ENCODE data around the gene CABP2.
"Not testable (repeated sequence)": the region's sequence is repeated elsewhere in the genome, so short reads cannot be mapped to it uniquely, and the experiment has no call there.

Gene CABP2

GRCh38 chr11:67495234-67496005 is 27.8 kb downstream of the CABP2 start:
- in situ Hi-C loops (cut with MboI; ENCODE audit: low sequenced_read_pairs) = no loop called here

- in situ Hi-C loops (cut with MboI; ENCODE audit: low sequenced_read_pairs) = no loop called here
These were observed 28.6 kb downstream of the CABP2 start for GRCh38 chr11:67494371-67495233.

- in situ Hi-C loops (cut with MboI; ENCODE audit: low sequenced_read_pairs) = no loop called here
These were observed 29.5 kb downstream of the CABP2 start for GRCh38 chr11:67493548-67494370.

- in situ Hi-C loops (cut with MboI; ENCODE audit: low sequenced_read_pairs) = no loop called here
These were observed 30.3 kb downstream of the CABP2 start for GRCh38 chr11:67492801-67493547.

GRCh38 chr11:67492069-67492727 is 31.0 kb downstream of the CABP2 start:
- in situ Hi-C loops (cut with MboI; ENCODE audit: low sequenced_read_pairs) = no loop called here

GRCh38 chr11:67491276-67492068 is 31.8 kb downstream of the CABP2 start:
- in situ Hi-C loops (cut with MboI; ENCODE audit: low sequenced_read_pairs) = no loop called here

- in situ Hi-C loops (cut with MboI; ENCODE audit: low sequenced_read_pairs) = no loop called here
These were observed 32.5 kb downstream of the CABP2 start for GRCh38 chr11:67490727-67491065.

- in situ Hi-C loops (cut with MboI; ENCODE audit: low sequenced_read_pairs) = no loop called here
These were observed 33.1 kb downstream of the CABP2 start for GRCh38 chr11:67489885-67490726.

GRCh38 chr11:67489203-67489884 is 33.9 kb downstream of the CABP2 start:
- in situ Hi-C loops (cut with MboI; ENCODE audit: low sequenced_read_pairs) = no loop called here

GRCh38 chr11:67486481-67487195 is 36.6 kb downstream of the CABP2 start:
- in situ Hi-C loops (cut with MboI; ENCODE audit: low sequenced_read_pairs) = no loop called here

GRCh38 chr11:67485873-67486361 is 37.3 kb downstream of the CABP2 start:
- in situ Hi-C loops (cut with MboI; ENCODE audit: low sequenced_read_pairs) = not testable (repeated sequence)

- in situ Hi-C loops (cut with MboI; ENCODE audit: low sequenced_read_pairs) = no loop called here
These were observed 38.4 kb downstream of the CABP2 start for GRCh38 chr11:67484847-67485311.

GRCh38 chr11:67483831-67484665 is 39.2 kb downstream of the CABP2 start:
- in situ Hi-C loops (cut with MboI; ENCODE audit: low sequenced_read_pairs) = no loop called here

- in situ Hi-C loops (cut with MboI; ENCODE audit: low sequenced_read_pairs) = no loop called here
These were observed 40.1 kb downstream of the CABP2 start, which contains the start of gene AIP for GRCh38 chr11:67482827-67483798. Gene AIP, plus strand, starts transcription at chr11:67483026. Its CDS starts 133 bp downstream, at chr11:67483159.
